HG03558 (cell line): ENCODE data around the gene SCGN.
"Not testable (repeated sequence)": the region's sequence is repeated elsewhere in the genome, so short reads cannot be mapped to it uniquely, and the experiment has no call there.

Source experiments
- ATAC-seq: cut with Tn5 transposase; IDR thresholded peaks from one replicate; pipeline ENCODE4 v1.9.1; 2021; ENCODE audit warnings: moderate number of reproducible peaks; ENCODE audit not compliant: unreplicated experiment; ENCODE audit errors: extremely low read depth

SCGN gene

DNA sequence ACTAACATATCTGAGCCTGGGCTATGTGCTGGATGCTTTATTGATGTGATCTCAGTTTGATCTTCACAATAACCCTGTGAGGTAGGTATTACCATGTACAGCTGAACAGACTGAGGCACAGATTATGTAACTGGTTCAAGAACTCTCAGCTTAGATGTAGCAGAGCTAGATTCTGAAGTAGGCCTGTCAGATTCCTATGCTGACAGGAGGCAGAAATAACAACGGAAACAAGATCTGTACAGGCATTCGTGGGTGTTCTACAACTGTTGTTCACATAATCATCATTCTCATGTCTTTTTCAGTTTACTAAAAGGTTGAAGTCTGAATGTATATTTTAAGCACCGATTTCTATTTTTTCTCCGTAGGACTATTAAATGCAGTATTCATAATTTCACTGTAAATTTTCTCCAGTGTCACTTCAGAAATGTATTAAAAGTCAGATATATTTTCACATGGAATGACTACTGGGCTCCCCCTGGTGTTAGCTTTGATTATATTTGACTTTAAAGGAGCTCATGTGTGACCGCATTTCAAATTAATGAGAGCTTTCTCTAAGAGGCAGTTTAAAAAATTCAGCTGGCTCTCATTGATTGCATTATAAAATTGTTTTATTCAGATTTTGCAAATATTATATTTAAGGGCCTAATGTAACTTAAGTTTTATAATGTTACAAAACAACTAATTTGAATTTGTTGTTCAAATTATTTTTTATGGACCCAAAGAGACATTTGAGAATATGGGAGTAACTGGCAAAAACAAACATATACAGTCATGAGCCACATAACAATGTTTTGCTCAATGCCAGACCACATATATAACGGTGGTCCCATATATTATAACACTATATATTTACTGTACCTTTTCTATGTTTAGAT is 66.1 kb downstream of the SCGN start:
- no peak for ATAC-seq

DNA sequence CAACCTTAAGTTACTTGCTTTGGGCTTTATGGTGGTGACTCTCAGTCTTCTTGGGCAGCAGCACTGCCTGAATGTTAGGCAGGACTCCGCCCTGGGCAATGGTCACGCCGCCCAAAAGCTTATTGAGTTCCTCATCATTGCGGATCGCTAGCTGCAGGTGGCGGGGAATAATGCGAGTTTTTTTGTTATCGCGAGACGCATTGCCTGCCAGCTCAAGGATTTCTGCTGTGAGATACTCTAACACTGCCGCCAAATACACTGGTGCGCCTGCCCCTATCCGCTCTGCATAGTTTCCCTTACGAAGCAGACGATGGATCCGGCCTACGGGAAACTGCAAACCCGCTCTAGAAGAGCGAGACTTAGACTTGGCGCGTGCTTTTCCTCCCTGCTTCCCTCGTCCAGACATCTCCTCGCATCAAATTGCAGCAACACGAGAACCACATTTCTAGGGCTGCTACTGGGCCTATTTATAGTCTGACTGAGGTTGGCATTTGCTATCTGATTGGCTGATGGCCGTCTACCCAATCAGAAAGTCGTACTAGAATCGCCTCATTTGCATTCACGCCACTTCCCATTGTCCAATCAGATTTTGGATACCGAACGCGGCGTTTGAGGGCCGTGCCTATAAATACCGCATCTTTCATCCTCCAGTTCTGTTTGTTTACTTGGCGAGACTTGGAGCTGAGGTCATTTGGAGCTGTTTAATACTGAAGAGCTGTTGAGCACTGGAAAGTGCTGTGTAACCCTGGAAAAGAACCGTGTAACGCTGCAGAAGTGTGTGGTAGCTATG is 74.3 kb downstream of the SCGN start:
- no peak for ATAC-seq

DNA sequence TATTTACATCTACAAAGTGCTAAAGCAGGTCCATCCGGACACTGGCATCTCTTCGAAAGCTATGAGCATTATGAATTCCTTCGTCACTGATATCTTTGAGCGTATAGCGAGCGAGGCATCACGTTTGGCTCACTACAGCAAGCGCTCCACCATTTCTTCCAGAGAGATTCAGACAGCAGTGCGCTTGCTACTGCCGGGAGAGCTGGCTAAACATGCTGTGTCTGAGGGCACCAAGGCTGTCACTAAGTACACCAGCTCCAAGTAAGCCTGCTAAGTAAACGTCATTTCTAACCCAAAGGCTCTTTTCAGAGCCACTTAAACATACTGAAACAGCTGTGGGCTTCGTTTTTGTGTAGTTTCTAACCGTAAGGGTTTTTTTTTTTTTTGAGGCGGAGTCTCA is 75.0 kb downstream of the SCGN start:
- ATAC-seq, result no peak

DNA sequence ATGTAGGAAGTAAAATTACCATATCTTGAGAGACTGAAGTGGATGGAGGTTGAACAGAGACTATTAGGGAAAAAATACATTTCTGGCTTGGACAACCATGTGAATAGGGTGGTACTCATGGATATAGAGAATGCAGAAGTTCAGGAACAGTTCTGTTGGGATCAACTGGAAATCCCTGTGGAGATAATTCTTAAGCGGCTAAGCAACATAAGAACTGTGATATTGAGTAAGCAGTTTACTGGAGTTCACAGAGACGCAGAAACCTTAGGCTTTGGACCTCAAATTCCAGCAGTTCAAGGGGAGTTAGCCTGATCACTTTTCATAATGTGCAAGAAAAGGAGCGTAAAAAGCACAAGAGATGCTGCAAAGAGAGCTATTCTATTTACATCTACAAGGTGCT is 78.9 kb downstream of the SCGN start:
- ATAC-seq, result no peak

DNA sequence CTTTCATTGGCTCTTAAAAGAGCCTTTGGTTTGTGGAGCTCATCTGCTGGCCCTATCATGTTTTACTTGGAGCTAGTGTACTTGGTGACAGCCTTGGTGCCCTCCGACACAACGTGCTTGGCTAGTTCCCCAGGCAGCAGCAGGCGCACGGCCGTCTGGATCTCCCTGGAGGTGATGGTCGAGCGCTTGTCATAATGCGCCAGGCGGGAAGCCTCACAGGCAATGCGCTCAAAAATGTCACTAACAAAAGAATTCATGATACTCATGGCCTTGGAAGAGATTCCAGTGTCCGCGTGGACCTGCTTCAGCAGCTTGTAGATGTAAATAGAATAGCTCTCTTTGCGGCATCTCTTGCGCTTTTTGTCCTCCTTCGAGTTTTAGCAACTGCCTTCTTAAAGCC is 79.7 kb downstream of the SCGN start:
- no peak for ATAC-seq

DNA sequence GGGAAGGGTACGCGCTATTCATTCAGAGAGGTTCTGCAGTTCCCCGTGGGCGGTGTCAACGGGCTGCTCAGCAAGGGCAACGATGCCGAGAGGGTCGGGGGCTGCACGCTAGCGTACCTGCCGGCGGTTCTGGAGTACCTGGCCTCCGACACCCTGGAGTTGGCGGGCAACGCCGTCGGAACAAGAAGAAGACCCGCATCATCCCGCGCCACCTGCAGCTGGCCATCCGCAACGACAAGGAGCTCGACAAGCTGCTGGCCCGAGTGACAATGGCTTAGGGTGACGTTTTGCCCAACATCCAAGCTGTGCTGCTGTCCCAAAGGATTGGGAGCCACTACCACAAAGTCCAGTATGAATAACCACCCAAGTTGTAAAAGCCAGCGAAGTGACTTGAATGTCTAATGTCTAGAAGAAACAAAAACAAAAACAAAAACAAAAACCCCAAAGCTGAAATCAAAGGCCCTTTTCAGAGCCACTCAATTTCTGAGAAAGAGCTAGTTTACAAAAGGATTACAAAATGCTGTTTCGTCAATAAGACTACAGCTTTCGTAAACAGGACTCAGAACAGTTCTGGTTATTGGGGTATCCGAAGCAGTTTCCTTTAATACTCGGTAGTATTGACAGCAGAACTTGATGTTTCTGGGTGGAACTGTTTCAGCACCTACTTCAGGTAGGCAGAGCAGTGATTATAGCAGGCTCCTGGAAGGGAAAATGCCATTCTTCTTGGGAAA is 80.6 kb downstream of the SCGN start:
- ATAC-seq, result no peak

DNA sequence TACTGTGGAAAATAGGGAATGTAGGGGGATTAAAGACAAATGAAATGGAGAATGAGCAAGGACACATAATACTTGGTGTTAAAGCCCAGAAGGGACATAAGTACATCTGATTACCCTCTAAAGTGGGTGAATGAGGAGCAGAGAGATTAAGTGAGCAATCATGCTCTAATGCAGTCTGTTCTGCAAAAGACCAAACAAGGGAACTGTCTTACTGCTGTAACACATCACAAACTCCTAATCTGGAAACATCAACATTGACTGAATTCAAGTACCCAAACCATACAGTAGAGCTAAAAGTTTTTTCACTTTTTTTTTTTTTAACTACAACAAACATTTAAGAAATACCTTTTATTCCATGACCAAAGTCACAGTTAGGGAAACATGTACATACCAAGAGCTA is 83.2 kb downstream of the SCGN start:
- no peak for ATAC-seq

DNA sequence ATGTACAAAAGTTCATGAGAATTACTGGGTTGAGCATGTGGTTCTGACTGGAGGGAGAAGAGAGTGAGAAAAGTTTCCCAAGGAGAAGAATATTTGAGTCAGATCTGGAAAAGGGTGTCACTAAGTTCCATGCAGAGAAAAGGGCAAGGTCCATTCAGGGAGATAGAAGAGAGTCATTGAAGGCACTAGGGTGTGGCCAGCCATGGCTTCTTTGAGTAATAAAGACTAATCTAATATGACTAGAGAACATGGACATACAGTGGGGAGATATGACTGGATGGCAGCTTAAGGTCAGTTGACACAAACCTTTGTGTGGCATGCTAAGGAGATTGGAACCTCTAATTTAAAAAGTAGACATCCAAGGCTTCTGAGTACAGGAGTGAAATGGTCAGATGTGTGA is 91.9 kb downstream of the SCGN start:
- ATAC-seq, result no peak

DNA sequence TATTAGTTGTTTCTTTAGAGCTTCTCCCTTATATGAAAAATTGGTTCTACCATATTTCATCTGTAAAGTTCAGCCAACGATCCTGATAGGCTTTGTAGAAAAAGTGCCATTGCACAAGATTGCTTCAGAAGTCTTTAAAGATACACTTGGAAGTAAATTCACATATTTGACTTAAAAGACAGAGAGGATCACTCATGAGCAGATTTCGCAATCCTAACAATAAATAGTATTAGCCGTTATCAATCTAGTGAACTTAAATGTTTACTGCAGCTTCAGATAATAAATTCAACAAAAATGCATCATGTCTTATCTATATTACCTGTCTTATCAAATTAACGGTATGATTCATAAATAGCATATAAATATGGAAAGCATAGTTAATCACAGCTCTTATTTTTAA is 93.8 kb downstream of the SCGN start:
- ATAC-seq, result no peak

DNA sequence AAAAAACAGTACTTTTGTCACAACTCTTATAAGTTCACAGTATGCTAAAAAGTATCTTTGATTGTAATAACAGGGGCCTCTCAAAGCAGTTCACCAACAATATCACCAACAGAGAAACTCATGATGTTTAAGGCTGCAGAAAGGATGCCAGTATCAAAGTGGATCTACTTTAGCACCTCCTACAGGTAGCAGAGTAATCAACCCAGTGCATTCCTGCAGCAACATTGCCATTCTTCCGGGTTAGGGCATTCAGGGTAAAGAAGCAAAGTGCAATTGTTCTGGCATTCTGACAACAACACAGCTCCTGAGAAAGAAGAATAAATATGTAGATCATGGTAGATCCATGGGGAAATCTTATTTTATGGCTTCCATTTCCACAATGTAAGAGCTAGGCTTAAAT is 95.0 kb downstream of the SCGN start:
- ATAC-seq, result no peak

DNA sequence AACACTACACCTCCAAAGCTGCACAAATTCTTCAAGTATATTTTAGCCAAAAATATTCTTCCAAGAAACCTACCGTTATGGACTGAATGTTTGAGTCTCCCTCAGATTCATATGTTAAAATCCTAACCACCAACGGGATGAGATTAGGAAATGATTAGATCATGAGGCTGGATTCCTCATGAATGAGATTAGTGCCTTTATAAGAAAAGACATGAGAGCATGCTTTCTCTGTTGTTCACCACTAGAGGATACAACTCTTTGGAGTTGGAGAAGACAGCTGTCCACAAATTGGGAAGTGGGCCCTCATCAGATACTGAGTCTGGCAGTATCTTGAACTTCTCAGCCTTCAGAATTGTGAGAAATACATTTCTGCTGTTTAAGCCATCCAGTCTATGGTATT is 95.5 kb downstream of the SCGN start:
- ATAC-seq, result no peak

DNA sequence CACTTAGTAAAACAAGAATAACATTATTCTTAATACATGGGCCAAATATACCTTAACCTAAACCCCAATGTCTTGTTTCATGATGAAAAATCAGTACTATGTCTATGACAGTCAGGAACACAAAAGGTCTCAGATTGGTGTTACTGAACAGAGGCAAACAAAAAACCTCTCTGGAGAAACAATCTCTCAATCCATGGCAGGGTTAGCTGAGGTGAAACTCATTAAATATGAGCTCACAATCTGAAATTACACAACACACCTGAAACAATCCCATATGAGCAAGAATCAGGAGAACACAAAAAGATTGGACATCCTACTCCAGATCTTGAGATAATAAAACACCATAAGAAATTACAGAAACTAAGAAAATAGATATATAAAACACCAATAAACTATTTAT is 96.0 kb downstream of the SCGN start:
- no peak for ATAC-seq

DNA sequence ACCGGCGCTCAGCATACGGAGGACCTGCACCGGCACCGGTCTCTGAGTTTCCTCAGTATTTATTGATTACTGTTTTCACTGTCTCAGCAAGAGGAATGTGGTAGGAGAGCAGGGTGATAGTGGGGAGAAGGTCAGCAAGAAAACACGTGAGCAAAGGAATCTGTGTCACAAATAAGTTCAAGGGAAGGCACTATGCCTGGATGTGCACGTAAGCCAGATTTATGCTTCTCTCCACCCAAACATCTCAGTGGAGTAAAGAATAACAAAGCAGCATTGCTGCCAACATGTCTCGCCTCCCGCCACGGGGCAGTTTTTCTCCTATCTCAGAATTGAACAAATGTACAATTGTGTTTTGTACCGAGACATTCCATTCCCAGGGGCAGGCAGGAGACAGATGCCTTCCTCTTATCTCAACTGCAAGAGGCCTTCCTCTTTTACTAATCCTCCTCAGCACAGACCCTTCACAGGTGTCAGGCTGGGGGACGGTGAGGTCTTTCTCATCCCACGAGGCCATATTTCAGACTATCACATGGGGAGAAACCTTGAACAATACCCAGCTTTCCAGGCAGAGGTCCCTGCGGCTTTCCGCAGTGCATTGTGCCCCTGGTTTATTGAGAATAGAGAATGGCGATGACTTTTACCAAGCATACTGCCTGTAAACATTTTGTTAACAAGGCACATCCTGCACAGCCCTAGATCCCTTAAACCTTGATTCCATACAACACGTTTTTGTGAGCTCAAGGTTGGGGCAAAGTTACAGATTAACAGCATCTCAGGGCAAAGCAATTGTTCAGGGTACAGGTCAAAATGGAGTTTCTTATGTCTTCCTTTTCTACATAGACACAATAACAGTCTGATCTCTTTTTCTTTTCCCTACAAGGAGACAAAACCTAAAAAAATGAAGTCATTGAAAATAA is 96.8 kb downstream of the SCGN start:
- ATAC-seq, result not testable (repeated sequence)

DNA sequence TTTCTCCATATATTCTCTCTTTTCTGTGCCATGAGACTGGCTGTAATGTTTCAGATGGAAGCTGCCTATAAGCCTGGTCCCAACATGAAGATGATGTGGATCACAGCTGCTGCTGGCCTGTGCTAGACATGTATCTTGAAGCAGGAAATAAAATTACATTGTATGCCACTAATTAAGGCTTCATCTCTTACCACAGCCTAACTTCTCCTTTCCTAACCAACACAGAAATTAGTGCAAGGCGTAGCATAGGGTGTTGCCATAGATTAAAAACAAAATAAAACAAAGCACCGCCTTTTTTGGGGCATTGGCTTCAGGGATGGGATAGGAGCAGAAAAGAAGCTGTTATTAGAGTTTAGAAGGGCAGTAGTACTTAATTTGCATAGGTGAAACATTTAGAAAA is 97.8 kb downstream of the SCGN start:
- ATAC-seq, result no peak

DNA sequence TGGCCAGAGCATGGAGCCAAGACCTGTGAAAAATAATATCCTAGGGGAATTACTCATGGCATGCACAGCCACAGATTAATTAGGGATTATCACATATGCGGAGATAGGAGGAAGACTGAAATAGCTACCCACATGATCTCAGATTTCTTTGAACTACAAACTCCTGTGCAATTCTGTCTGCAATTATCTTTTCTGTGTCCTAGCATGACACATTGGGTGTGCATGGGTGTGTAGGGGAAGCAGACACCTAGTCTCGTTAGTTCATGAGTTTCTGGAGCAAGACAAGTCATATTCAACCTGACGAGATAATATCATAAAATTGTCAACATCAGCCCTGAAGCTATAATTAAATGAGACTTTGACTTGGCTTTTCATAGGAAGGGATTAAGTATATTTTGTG is 98.9 kb downstream of the SCGN start:
- ATAC-seq, result no peak
